H1 (cell line): ENCODE measurements around the gene PRRG1. TPM values are rescaled to one million over a fixed set of nuclear protein-coding genes. Genes with fewer than 3 reads are reported as not detected.

ENCODE experiments used
- CTCF ChIA-PET: fragments of 300-600 bp; sonication (Branson Sonifier 250); formaldehyde crosslinking; loops from one replicate; lab custom pipeline; 2021; ENCODE audit not compliant: partially characterized antibody; lab: Charles Lee
- POLR2A ChIA-PET: fragments of 300-600 bp; sonication (Branson Sonifier 250); formaldehyde crosslinking; loops from one replicate; lab custom pipeline; 2021; ENCODE audit warnings: inconsistent platforms; ENCODE audit not compliant: partially characterized antibody; lab: Charles Lee
- DNase-seq, 2 experiments: peaks; one replicate each; pipeline versions ENCODE4 v3.0.0 to v3.0.0-alpha.2; 2010 to 2022; ENCODE audit warnings: low spot score in 2 of 2, low read depth in 1 of 2, mixed read lengths in 1 of 2
- FAIRE-seq: peaks from 2 replicates; lab custom pipeline; 2011; peaks lifted over from hg19 to GRCh38; lab: Jason Lieb, UNC
- H2AFZ ChIP-seq: 2 replicates; pipeline ENCODE4 v1.8.1; 2012; ENCODE audit warnings: low read length, inconsistent platforms
- H2AK5ac ChIP-seq: 2 replicates; pipeline ENCODE4 v1.6.1; 2013; ENCODE audit warnings: low read depth, low read length
- H2BK120ac ChIP-seq: replicated peaks from 2 replicates; pipeline ENCODE3; 2013; ENCODE audit warnings: low read depth, low read length, inconsistent platforms
- H2BK12ac ChIP-seq: 2 replicates; pipeline ENCODE4 v1.6.1; 2013; ENCODE audit warnings: low read depth, low read length
- H2BK15ac ChIP-seq: 2 replicates; pipeline ENCODE4 v1.6.1; 2013; ENCODE audit warnings: low read length
- H2BK20ac ChIP-seq: 2 replicates; pipeline ENCODE4 v1.6.1; 2013; ENCODE audit warnings: low read length
- H2BK5ac ChIP-seq: 2 replicates; pipeline ENCODE4 v1.6.1; 2013; ENCODE audit warnings: low read depth, low read length
- H3K14ac ChIP-seq: 2 replicates; pipeline ENCODE4 v1.6.1; 2013; ENCODE audit warnings: inconsistent platforms; ENCODE audit not compliant: insufficient read length
- H3K18ac ChIP-seq: 2 replicates; pipeline ENCODE4 v1.6.1; 2013; ENCODE audit warnings: low read length; ENCODE audit errors: extremely low read depth
- H3K23ac ChIP-seq: 2 replicates; pipeline ENCODE4 v1.6.1; 2013; ENCODE audit warnings: inconsistent platforms; ENCODE audit not compliant: insufficient read length
- H3K23me2 ChIP-seq: 2 replicates; pipeline ENCODE4 v1.6.1; 2013; ENCODE audit warnings: low read depth, low read length
- H3K27ac ChIP-seq: 2 replicates; pipeline ENCODE4 v1.6.1; 2011; ENCODE audit warnings: low read depth, low read length, inconsistent platforms
- H3K27me3 ChIP-seq, 4 experiments: replicated peaks in 1 of 4; 1 replicate in 1 of 4; 2 replicates in 3 of 4; pipeline versions ENCODE4 v1.6.1 to v1.8.1; 2011 to 2013; ENCODE audit warnings: low read length in 3 of 4, mild to moderate bottlenecking in 3 of 4, inconsistent platforms in 2 of 4, mixed read lengths in 2 of 4, moderate library complexity in 1 of 4; ENCODE audit not compliant: control insufficient read depth in 3 of 4, insufficient read depth in 3 of 4; ENCODE audit errors: extremely low read depth in 1 of 4
- H3K36me3 ChIP-seq, 4 experiments: 2 replicates each; pipeline versions ENCODE4 v1.6.1 to v1.8.1; 2011 to 2013; ENCODE audit warnings: mild to moderate bottlenecking in 4 of 4, low read length in 3 of 4, moderate library complexity in 2 of 4, control low read depth in 1 of 4, inconsistent platforms in 1 of 4; ENCODE audit not compliant: insufficient read depth in 4 of 4, control insufficient read depth in 2 of 4
- H3K4ac ChIP-seq: replicated peaks from 2 replicates; pipeline ENCODE3; 2013; ENCODE audit warnings: low read length, low read depth, mixed read lengths, inconsistent platforms; ENCODE audit not compliant: insufficient read length
- H3K4me1 ChIP-seq, 4 experiments: replicated peaks in 1 of 4; 1 replicate in 1 of 4; 2 replicates in 3 of 4; pipeline versions ENCODE4 v1.6.1 to v1.8.1; 2011 to 2013; ENCODE audit warnings: low read length in 3 of 4, inconsistent platforms in 2 of 4, mixed read lengths in 1 of 4; ENCODE audit not compliant: insufficient read depth in 4 of 4, control insufficient read depth in 3 of 4
- H3K4me2 ChIP-seq, 2 experiments: 2 replicates each; pipeline versions ENCODE4 v1.6.1 to v1.8.1; 2011 to 2013; ENCODE audit warnings: low read depth in 2 of 2, low read length in 2 of 2, control low read depth in 1 of 2, inconsistent platforms in 1 of 2, mild to moderate bottlenecking in 1 of 2; ENCODE audit not compliant: insufficient read depth in 1 of 2
- H3K4me3 ChIP-seq, 4 experiments: fragments of 200-600, 300-600 bp in 1 of 4; sonication (generic), shearing (Covaris generic), sonication (Bioruptor Twin) in 1 of 4; 2 replicates each; pipeline versions ENCODE4 v1.5.1 to v1.8.1; 2011 to 2016; ENCODE audit warnings: low read length in 4 of 4, low read depth in 3 of 4, control low read depth in 2 of 4, inconsistent platforms in 2 of 4, mild to moderate bottlenecking in 2 of 4, mixed read lengths in 1 of 4, moderate library complexity in 1 of 4; ENCODE audit not compliant: insufficient read depth in 2 of 4; ENCODE audit errors: extremely low read depth in 1 of 4
- H3K56ac ChIP-seq: replicated peaks from 2 replicates; pipeline ENCODE3; 2013; ENCODE audit warnings: low read depth, mild to moderate bottlenecking, mixed read lengths, low read length, inconsistent platforms; ENCODE audit not compliant: insufficient read length
- H3K79me1 ChIP-seq: 2 replicates; pipeline ENCODE4 v1.6.1; 2013; ENCODE audit warnings: low read depth, low read length, control low read depth
- H3K79me2 ChIP-seq, 2 experiments: 2 replicates each; pipeline versions ENCODE4 v1.6.1 to v1.8.1; 2012 to 2013; ENCODE audit warnings: low read length in 2 of 2, mild to moderate bottlenecking in 2 of 2, inconsistent platforms in 1 of 2; ENCODE audit not compliant: insufficient read depth in 2 of 2, control insufficient read depth in 1 of 2
- H3K9ac ChIP-seq, 4 experiments: replicated peaks in 1 of 4; 1 replicate in 1 of 4; 2 replicates in 3 of 4; pipeline versions ENCODE4 v1.6.1 to v1.8.1; 2011 to 2013; ENCODE audit warnings: low read depth in 3 of 4, low read length in 3 of 4, control low read depth in 2 of 4, mild to moderate bottlenecking in 2 of 4, moderate library complexity in 2 of 4, inconsistent platforms in 1 of 4; ENCODE audit errors: extremely low read depth in 1 of 4
- H3K9me3 ChIP-seq, 2 experiments: 2 replicates each; pipeline versions ENCODE4 v1.6.1 to v1.8.1; 2012 to 2013; ENCODE audit warnings: mild to moderate bottlenecking in 2 of 2, moderate library complexity in 2 of 2, control low read depth in 1 of 2, inconsistent platforms in 1 of 2, low read depth in 1 of 2, low read length in 1 of 2, mixed read lengths in 1 of 2; ENCODE audit not compliant: insufficient read depth in 2 of 2
- H4K20me1 ChIP-seq, 2 experiments: replicated peaks in 1 of 2; 2 replicates each; pipeline versions ENCODE3 to v1.8.1; 2011 to 2013; ENCODE audit warnings: inconsistent platforms in 2 of 2, low read length in 2 of 2, mild to moderate bottlenecking in 1 of 2; ENCODE audit not compliant: insufficient read depth in 2 of 2, control insufficient read depth in 1 of 2
- H4K5ac ChIP-seq: 2 replicates; pipeline ENCODE4 v1.6.1; 2013; ENCODE audit warnings: low read length, low read depth, mixed read lengths, inconsistent platforms; ENCODE audit not compliant: insufficient read length
- H4K8ac ChIP-seq: 2 replicates; pipeline ENCODE4 v1.8.0; 2013; ENCODE audit warnings: mild to moderate bottlenecking, moderate library complexity, low read length, inconsistent platforms; ENCODE audit not compliant: insufficient read depth; ENCODE audit errors: extremely low read depth
- H4K91ac ChIP-seq: replicated peaks from 2 replicates; pipeline ENCODE3; 2013; ENCODE audit warnings: low read length, mixed read lengths, inconsistent platforms; ENCODE audit not compliant: insufficient read length
- CEBPB ChIP-seq: IDR thresholded peaks from 2 replicates; pipeline ENCODE4 v1.6.1; 2012; ENCODE audit warnings: low read depth, low read length
- CHD2 ChIP-seq: IDR thresholded peaks from 2 replicates; pipeline ENCODE4 v1.6.1; 2012; ENCODE audit warnings: low read length, improper control_type of control experiment
- PHF8 ChIP-seq: fragments of 200-600 bp; sonication (generic); conservative IDR thresholded peaks from 2 replicates; pipeline ENCODE4 v1.7.1; 2012; ENCODE audit warnings: low read depth, mild to moderate bottlenecking, inconsistent platforms, low read length, moderate library complexity
- TEAD4 ChIP-seq: IDR thresholded peaks from 2 replicates; pipeline ENCODE4 v1.6.1; 2012; ENCODE audit warnings: low read depth, low read length, inconsistent platforms, mixed read lengths
- WGBS, 2 experiments: shearing (Covaris generic) in 1 of 2; methylation state at CpG; one replicate each; pipeline versions ENCODE4 v1.1.6 to v1.1.7; 2013 to 2015; ENCODE audit warnings: low lambda C conversion rate in 2 of 2, mixed read lengths in 2 of 2, inconsistent platforms in 1 of 2, low coverage in 1 of 2, missing lambda C conversion rate in 1 of 2; ENCODE audit not compliant: insufficient replicate concordance in 2 of 2, insufficient coverage in 1 of 2, insufficient read length in 1 of 2; ENCODE audit errors: extremely low coverage in 1 of 2, missing lambda C conversion rate in 1 of 2; 5-methylcytosine and 5-hydroxymethylcytosine counted together
- polyA plus RNA-seq, 7 experiments: library from polyadenylated mRNA; depleted of rRNA in 3 of 7; stranded (reverse) in 5 of 7; unstranded in 2 of 7; fragments of >200 nt in 5 of 7; fragments of 200-250 nt in 2 of 7; gene quantifications; 1 replicate in 5 of 7; 2 replicates in 1 of 7; 4 replicates in 1 of 7; pipeline versions ENCODE4 v1.2.1 to v1.2.3, GENCODE V29; 2011 to 2013; ENCODE audit warnings: missing spikeins in 2 of 7, mixed read lengths in 2 of 7
- total RNA-seq: library from RNA; stranded (reverse); fragmentation: NEBNext Ultra II Directional; extraction: Animal tissue kit (Norgen Biotek cat#: 25700); gene quantifications from 2 replicates; pipeline ENCODE4 v1.2.1, GENCODE V29; 2021

The PRRG1 gene
- total and polyA plus RNA-seq, 2 of the 8 experiments (the other 6 are each of a cell fraction or from before 2014, with no cell fraction given) = 10.2 to 10.5 TPM

- peak; percentile 73 for FAIRE-seq
- Histone ChIP-seq H3K27ac (no peak overlapping the region), H3K4me2 (no peak overlapping the region), H2BK12ac (no peak overlapping the region), H2AFZ (no peak overlapping the region), H4K5ac (no peak overlapping the region), H3K18ac (no peak overlapping the region), H4K8ac (no peak overlapping the region), H3K23me2 (no peaks in the 10 kb centered on the region; the same call in 1 of the 2 replicates), H3K27me3 (no peaks in the 10 kb centered on the region), H3K56ac (no peak overlapping the region), H3K4me3 (no peak overlapping the region), H2BK15ac (no peak overlapping the region), H3K79me2 (peaks cover 0 to 24% of the 10 kb centered on the region in 2 experiments; a peak in 2 of 4 replicates), H3K14ac (no peak overlapping the region), H4K20me1 (no peaks in the 10 kb centered on the region), H3K4ac (no peak overlapping the region), H2BK120ac (no peak overlapping the region), H3K4me1 (peaks cover 0 to 4% (median 0%) of the 10 kb centered on the region in 4 experiments; a peak in 2 of 7 replicates), H3K9me3 (no peaks in the 10 kb centered on the region), H2BK5ac (no peak overlapping the region), H3K9ac (no peak overlapping the region), H3K23ac (no peak overlapping the region), H3K36me3 (no peaks in the 10 kb centered on the region), H2BK20ac (no peak overlapping the region), H4K91ac (no peak overlapping the region), H2AK5ac (no peak overlapping the region), H3K79me1 (no peaks in the 10 kb centered on the region)
- POLR2A ChIA-PET = no interaction called here
- no peak for DNase-seq
- no peak for TF ChIP-seq PHF8
- peak; percentile 42; the same call in 1 of the 2 replicates for TF ChIP-seq TEAD4
- TF ChIP-seq CHD2 = no peak
- peak; percentile 58 for TF ChIP-seq CEBPB
- WGBS, 2 experiments = 67% methylated on average over 1 of the region's 1 CpG; no CpG with 5 or more reads in 1 of the 2 experiments
- CTCF ChIA-PET = no interaction called here
Observed at GRCh38 chrX:37347420-37347819, 1.7 kb upstream of the PRRG1 start.
